ENCODE measurements around the gene PIM2.

Gene PIM2

DNA sequence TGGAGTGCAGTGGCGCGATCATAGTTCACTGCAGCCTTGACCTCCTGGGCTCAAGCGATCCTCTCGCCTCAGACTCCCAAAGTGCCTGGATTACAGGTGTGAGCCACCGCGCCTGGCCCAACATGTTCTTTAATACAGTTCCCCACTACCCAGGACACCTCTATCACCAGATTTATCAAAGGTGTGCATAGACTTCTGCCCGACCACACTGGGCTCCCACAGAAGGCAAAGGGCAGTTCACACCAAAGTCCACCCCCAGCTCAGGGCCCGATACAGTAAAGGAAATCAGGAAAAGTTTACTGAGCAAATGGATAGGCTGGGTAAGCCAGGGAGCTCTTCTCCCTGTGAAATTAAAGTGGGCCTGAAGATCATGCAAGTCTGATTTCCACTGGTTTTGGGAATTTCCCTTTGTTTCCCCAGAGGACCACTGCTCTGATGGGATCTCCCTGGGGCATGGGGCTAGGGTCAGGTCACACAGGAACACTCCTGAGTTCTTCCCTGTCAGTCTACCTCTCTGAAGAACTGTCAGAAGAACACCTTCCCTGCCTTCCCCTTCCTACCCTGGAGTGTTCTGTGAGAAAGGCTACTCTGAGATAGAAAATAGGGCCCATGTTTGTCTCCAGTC is 17.7 kb upstream of the PIM2 start:
- in situ Hi-C loops (cut with HindIII; ENCODE audit: low sequenced_read_pairs), result no loop called here

DNA sequence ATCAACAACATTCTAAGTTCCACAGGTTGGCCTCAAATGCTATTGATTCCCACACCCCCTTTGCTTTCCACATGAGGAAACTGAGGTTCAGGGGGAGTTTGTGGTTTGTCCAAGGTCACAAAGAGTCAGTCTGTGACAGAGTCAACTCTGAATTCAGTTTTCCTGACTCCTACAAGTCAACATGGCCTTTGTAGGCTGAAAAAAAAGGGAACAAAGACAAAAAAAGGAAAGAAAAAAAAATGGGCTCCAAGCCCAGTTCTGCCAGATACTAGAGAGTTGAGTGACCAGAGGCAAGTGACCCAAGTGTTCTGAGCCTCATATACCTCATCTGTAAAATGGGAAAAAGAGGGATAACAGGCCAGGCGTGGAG is 16.5 kb upstream of the PIM2 start:
- in situ Hi-C loops (cut with HindIII; ENCODE audit: low sequenced_read_pairs), result no loop called here

DNA sequence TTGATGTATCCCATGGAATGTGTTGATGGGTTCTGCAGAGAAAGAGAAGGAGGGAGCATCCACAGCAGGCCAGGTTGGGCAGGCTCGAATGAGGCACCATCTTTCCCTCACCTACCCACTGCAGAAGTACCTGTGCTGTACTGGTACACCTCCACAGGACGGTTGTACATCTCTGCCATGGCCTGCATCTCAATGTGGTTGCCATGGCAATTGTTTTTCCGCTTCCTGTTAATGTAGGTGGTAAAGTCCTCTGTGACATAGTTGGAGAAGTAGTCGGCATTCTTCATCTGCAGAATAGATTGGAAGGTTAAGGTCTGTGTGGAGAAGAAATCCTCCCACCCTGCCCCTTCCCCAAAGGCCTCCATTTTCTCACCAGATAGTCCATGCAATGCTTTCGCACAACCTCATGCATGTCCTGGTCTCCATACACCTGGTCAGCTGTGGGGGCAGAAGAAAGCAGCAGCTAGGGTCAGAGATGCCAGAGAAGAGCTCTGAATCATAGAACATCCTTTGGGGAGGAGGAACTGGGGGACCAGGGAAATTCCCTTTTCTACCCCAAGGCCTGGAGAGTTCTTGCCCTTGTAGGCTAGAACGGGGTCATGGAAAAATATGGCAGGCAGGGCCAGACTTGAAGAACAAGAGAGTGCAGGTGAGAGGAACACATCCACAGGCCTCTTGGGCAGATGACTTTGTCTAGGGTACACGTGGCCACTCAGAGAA is 15.9 kb upstream of the PIM2 start:
- in situ Hi-C loops (cut with HindIII; ENCODE audit: low sequenced_read_pairs), result no loop called here

DNA sequence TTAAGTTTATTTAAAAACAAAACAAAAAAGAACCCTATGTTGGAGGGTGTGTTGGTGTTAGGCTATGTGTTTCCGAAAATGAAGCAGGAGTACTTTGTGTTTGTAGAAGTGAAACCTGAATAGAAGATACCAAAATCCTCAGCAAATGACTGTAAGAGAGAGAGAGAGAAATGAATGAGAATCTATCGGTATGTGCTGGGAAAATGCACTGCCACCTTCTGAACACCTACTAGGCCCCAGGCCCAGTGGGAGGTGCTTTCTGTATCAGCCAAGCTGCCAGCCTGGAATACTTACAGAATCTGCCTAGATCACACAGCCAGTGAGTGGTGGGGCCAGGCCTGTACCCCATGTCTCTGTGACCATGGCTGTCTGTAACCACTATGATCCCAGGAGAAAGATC is 14.9 kb upstream of the PIM2 start:
- in situ Hi-C loops (cut with HindIII; ENCODE audit: low sequenced_read_pairs), result no loop called here

DNA sequence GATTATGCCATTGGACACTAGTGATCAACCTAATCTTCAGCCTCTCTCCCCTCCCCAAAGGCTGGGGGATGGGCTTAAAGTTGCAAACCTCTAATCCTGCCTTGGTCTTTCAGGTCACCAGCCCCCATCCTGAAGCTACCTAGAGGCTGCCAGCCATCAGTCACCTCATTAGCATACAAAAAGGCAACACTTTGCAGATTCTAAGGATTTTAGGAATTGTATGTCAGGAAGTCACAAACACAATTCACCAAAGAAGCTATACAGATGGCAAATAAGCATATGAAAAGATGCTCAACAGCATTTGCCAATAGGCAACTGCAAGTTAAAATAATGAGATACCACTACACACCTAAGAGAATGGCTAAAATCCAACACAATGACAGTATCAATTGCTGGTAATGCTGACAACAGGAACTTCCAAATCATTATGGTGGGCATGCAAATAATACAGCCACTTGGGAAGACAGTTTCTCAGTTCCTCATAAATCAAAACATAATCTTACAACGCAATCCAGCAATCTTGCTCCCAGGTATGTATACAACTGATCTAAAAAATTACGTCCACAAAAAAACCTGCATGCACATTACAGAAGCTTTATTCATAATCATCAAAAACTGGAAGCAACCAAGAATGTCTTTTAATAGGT is 9.0 kb upstream of the PIM2 start:
- in situ Hi-C loops (cut with HindIII; ENCODE audit: low sequenced_read_pairs), result no loop called here

DNA sequence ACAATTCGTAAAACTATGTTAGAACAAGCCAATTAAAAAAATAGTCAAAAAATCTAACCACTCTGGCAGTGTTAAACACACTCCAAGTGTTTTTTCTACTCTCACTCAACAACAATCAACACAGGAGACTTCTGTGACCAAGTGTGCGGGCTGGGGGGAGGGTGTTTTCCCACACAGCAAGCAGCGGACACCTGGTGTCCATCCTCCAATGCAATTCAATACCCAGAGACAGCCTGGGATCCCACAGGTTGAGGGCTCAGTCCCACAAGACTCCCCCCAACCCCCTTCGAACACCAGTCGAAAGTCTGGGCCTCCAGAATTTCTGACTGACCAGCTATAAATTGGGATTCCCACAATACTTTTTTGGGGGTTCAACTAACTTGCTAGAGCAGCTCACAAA is 8.3 kb upstream of the PIM2 start:
- in situ Hi-C loops (cut with HindIII; ENCODE audit: low sequenced_read_pairs), result no loop called here

DNA sequence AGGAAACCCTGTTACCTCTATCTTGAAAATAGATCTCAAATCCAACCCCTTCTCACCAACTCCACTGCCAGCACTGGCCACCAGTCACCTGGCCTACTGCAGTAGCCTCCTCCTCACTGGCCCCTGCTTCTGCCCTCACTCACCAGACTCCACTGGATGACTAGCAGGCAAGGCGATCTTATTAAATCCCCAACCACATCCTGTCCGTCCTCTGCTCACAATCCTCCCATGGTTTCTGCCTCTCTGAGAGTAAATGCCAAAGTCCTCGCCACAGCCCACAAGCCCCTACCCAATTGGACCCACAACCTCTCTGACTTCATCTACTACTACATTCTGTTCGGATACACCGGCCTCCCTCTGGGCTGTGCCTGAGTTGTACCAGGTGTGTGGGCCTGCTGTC is 5.4 kb upstream of the PIM2 start:
- in situ Hi-C loops (cut with HindIII; ENCODE audit: low sequenced_read_pairs), result no loop called here

DNA sequence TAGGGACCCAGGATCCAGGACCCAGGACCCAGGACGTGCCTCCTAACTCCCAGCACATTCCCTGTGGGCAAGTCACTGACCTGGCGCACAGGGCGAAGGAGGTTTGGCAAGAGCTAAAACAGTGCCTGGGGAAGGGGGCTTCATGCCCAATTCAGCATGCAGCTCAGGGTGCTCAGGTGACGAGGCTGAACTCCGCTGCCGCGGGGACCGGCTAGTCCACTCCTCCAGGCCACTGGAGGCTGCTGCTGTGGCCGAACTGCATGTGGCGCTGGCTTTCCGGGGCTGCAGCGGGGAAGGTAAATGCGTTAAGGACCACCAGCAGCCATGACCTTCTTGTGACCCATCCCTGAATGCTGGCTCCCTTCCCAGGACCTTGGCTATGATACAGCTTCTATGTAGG is 4.9 kb upstream of the PIM2 start:
- in situ Hi-C loops (cut with HindIII; ENCODE audit: low sequenced_read_pairs), result no loop called here

DNA sequence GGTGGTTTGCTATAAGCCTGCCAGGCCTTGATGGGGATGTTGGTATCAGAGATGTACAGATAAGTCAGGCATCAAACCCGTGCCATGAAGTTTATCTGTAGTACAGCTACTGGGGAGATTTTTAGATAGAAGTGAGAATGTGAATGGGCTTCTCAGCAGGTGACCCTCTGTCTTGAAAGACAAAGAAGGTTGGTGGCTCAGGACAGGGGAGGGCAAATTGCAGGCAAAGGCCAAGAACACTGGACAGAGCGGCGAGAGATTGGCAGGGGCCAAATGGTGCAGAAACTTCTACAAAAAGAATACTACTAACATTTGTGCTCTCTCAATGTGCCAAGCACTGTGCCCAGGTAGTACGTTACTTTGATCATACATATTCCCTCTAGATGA is 1.9 kb upstream of the PIM2 start:
- in situ Hi-C loops (cut with HindIII; ENCODE audit: low sequenced_read_pairs), result no loop called here

DNA sequence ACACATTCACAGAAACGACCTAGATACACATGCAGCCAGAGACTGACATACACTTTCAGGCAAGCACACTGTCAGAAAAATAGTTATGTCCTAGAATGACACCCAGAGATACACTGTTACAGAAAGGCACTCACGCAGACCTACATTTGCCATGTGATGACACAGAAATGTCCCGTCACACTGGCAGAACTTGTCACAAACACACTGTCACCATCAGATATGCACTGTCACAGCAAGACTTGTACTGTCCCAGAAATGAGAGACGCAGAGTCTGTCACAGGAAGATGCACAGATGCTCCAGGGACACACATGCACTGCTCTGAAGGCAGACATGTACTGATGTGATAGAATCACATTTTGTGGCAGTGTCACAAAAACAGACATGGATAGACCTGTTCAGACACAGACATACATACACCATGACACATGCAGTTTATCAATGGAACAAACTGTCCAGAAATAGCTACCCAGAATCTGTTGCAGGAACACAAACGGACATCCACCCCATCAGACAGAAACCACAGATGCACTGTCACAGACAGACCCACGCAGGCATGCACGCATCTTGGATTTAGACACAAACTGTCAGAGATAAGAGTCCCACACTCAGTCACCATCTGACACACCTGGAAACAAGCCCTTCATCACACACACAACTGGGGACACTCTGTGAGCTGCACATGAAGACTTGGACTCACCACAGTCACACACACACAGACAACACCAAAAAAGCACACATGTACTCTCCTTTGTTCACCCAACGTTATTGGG is 1.3 kb upstream of the PIM2 start:
- in situ Hi-C loops (cut with HindIII; ENCODE audit: low sequenced_read_pairs), result no loop called here

DNA sequence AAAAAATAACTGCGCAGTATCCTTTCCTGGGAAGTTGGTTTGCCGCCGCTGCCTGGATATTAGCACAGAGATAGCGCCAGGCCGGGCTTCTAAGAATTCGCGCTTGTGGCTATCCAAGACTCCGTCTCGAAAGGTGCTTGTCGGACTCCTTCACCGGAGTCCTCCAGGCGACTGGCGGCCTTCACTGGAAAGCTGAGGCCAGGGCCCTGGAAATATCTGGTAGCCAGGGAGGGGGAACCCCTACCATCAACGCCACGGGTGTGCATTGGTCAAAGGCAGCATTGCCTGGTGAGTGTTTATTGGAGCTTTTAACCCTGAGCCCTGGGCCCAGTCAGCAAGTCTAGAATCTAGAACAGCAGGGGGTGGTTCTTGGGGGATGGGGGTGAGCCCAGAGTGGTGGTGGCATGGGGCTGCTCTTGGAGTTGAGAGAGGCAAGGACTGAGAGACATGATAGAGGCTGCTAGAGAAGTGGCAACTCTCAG is 577 bp upstream of the PIM2 start:
- in situ Hi-C loops (cut with HindIII; ENCODE audit: low sequenced_read_pairs), result no loop called here

DNA sequence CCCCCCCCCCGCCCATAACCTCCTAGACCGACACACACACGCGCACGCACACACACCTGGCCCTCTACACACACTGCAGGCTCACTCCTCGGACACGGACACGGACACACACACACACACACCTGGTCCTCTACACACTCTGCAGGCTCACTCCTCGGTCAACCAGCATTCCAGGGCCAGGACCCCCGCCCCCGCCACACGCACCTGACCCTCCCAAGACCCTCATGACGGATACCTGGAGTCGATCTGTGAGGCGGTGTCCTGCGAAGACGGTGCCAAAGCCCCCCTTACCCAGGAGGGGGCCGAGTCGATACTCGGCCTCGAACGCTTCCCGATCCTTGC is 552 bp downstream of the PIM2 start:
- in situ Hi-C loops (cut with HindIII; ENCODE audit: low sequenced_read_pairs), result no loop called here

DNA sequence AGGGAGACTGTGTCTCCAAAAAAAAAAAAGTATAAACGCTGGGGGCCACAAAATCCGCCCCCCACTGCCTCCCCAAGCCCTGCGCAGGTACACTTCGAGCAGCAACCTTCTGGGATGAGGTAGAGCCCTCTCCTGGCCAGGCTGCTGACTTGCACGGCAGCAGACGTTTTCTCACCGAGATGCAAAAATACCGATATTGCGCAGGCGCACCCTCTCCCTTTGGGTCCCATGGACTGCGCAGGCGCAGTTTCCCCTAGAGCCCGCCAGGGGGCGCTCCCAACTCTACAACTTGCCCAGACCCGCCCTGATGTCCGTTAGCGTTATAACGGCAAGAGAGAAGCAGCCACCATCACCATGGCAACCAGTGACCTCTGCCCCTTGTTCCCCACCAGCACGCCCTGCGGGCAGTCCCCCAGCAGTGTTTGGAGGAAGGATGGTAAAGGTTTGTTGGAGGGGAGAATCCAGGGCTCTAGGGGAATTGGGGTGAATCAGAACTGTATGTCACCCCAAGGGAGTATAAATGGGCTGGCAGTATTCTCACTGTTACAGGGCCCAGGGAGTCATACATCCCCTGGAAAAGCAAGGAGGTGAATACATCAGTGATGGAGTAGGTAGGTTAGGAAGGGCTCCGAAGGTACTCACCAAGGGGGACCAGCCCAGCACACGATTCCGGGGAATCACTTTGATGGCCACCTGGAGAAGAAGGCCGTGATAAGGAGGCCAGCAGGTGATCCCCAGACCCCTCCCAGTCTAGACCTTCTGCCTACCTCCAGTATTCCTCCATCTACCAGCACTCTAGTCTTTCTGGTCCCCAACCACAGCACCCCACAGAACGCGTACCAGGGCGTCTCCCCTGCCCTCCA is 1.5 kb downstream of the PIM2 start:
- in situ Hi-C loops (cut with HindIII; ENCODE audit: low sequenced_read_pairs), result no loop called here

DNA sequence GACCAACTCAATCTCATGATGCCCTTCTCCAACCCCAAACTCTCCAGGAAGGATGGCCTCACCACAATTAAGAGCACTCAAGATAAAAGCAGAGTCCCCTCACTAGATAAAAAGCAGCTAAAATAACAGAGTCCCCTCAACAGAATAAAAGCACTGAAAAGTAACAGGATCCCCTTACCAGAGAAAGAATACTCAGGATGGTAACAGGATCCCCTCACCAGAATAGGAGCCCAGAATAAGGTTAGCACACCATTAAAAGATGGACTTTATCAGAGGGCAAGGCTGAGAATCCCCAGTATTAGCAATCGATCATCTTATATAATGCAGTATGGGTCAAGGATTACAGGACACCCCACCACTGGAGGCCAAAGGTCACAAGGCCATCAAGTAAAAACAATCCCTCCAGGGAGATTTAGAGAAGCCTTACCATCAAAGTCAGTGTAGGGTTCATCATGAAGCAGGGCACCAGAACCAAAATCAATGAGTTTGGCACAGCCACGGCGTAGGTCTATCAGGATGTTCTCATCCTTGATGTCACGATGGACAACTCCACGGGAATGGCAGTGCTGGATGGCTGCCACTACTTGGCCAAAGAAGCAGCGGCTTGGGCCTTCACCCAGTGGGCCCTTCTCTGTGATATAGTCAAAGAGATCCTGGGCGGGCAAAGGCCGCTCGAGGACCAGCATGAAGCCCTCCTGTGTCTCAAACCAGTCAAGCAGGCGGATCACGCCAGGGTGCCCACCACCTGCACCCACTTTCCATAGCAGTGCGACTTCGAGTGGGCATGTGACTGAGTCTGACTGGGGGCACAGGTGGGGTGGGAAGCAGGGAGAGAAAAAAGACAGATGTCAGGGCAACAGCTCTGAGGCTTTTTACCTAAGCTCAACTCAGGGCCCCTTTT is 4.0 kb downstream of the PIM2 start:
- in situ Hi-C loops (cut with HindIII; ENCODE audit: low sequenced_read_pairs), result no loop called here

DNA sequence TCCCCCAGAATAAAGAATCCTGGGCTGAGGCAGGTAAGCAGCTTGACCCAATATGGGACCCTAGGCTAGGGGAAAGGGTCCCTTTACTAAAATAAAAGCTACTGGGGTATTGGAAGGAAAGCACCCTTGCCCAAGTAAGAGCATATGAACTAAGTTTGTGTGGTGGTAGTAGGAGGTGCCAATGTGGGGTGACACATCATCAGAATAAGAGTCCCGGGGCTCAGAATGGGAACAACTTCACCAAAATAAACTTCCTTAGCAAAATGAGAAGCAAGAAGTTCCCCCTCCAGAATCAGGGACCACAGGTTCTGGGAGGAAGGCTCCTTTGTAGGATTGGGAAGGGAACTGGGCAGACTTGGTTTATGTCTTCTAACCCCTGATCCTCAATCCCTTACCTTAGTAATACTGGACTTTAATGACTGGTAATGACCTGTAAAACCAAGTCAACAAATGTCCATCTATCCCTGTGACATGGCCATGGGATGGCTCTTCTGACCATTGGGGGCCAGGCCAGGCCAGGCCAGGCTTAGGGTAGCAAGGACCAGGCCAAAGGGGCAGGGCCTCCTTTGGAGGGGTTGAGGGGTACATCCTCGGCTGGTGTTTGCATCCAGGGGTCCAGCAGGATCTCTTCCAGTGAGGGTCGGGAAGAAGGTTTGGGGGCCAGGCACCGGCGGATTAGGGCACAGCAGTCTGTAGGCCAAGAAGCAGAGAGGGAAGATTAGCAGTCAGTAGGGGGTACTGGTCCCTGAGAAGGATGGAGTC is 5.0 kb downstream of the PIM2 start:
- in situ Hi-C loops (cut with HindIII; ENCODE audit: low sequenced_read_pairs), result no loop called here

DNA sequence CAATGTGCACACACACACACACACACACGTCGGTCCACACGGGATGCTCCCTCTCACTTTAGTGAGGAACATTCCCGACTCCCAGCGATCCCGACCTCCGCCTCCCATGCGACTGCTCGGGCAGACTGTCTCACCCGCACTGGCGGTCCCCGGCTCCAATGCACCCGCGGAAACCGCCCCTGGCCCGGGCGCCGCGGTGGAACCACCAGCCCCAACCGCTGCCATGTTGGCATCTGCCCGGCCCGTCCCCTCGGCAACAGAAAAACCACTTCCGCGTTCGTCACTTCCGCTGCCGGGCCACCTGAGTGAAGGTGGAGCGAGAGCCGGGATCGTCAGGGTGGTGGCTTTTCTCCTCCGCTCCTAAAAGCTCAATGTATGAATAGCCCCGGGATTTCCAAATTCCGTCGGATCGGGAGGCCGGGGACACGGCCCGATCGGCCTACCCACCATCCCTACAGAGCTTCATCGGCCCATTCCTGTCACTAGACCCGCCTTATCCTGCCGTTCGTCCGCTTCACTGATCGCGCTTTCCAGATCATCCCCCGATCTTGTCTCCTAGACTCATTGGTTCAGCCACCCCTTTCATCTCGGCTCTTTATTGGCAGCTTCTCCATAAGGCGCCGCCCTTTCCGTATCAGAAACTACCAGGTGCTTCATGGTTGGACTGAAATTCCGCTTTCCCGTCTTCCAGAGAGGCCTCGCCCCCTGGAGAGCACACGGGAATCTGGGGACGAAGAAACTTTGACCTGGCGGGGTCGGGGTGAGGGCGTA is 7.2 kb downstream of the PIM2 start, which contains the start of gene SLC35A2:
TSS of gene SLC35A2 (minus strand) at position 235 of the 771 bp plus-strand sequence. CDS start at position 225, 10 bp downstream.
- in situ Hi-C loops (cut with HindIII; ENCODE audit: low sequenced_read_pairs), result no loop called here

DNA sequence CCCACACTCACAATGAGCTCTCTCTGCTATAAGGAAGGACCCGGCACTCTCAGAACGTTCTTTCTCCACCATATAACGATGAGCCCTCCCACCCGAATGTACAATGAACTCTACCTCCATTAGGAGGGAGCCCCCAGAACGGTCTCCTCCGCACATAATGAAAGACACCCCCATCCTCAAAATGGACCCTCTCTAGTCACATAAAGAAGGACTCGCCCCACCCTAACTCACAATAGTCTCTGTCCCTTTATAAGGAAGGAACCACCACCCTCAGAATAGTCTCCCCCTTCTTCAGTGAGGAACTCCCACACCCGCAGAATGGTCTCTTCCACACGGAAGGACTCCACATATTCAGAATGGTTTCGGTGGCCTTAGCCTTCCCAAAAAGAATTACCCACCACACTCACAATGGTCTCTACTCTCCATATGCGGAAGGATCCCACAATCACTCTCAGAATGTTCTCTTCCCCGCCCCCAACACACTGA is 7.9 kb downstream of the PIM2 start:
- in situ Hi-C loops (cut with HindIII; ENCODE audit: low sequenced_read_pairs), result no loop called here

DNA sequence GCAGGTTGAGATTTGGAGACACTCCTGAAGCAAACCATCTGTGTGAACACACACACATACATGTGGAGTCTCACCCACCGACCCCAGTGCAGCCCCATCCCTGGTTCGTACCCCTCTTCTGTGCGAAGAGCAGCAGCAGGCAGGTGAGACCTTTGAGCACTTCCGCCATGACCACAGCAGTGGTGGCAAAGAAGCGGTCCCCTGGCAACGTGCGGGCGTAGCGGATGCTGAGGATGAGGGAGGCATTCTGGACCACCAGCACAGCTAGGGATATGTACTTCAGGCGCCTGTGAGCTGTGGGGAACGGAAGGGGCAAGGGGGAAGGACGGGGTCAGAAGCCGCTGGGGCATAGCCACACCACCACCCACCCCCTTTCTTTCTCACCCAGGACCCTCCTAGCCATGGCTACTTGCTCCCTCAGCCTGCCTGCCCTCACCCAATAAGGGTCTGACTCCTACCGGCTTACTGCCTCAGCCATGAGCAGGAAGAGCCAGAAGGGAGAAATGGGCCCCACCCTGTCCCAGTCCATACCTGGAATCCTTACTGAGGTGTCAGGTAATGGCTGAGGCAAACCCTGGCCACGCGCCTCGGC is 9.0 kb downstream of the PIM2 start:
- in situ Hi-C loops (cut with HindIII; ENCODE audit: low sequenced_read_pairs), result no loop called here
